ENCODE measurements around the gene CTBP2. TPM values are rescaled to one million over a fixed set of nuclear protein-coding genes. Genes with fewer than 3 reads are reported as not detected.

CTBP2 gene
- total and polyA plus RNA-seq, 2 of the 13 experiments (the other 11 are each of a cell fraction or from before 2014, with no cell fraction given) = 0.08 TPM; not detected in 1

GRCh38 chr10:125172694-125173093 is 12.3 kb upstream of the CTBP2 start:
- TF ChIP-seq SRF (IDR thresholded peaks at IDR 0.05; ENCODE audit: low read depth, low read length) = no peak
- 0 out of 2 replicates have a peak, but pooled peaks have one; percentile 38 for TF ChIP-seq ZNF629 (CRISPR knock-in tag; conservative IDR thresholded peaks at IDR 0.05)
- no peaks in the 10 kb centered on the region for H3K9me3 ChIP-seq (ENCODE audit: low read length)
- no peaks in the 10 kb centered on the region for H4K20me1 ChIP-seq (ENCODE audit: insufficient read depth, low read length)
- H3K4me2 ChIP-seq (ENCODE audit: low read depth, low read length) = no peak overlapping the region
- no peaks in the 10 kb centered on the region for H3K79me2 ChIP-seq (ENCODE audit: insufficient read depth, low read length)
- ATAC-seq (no peak), DNase-seq (ENCODE audit: low spot score) (no peak), FAIRE-seq (no peak)
- no peak overlapping the region for H2AFZ ChIP-seq (ENCODE audit: low read length)
- POLR2A ChIA-PET = no interaction called here
- in situ Hi-C loops (cut with HindIII; ENCODE audit: extremely low pct_ligation_motif_present, low pct_unique_long_range_greater_than_20kb) = no loop called here
- no peaks in the 10 kb centered on the region for H3K36me3 ChIP-seq (replicated peaks in 1 of 2; ENCODE audit: control insufficient read depth in 1 of 2, insufficient read depth in 2 of 2, low read length in 2 of 2)
- intact Hi-C loops (cut with micrococcal nuclease; ENCODE audit: unreplicated experiment) = no loop called here
- peaks cover 4 to 35% of the 10 kb centered on the region in 2 experiments; a peak in 3 of 5 replicates for H3K27me3 ChIP-seq (ENCODE audit: control insufficient read depth in 1 of 2, insufficient read depth in 2 of 2, low read length in 2 of 2)
- no peak overlapping the region for H3K4me3 ChIP-seq (replicated peaks in 1 of 3; ENCODE audit: insufficient read depth in 1 of 3, low read depth in 2 of 3, low read length in 3 of 3)
- H3K9ac ChIP-seq (ENCODE audit: insufficient read depth, low read depth, low read length) = no peak overlapping the region
- CTCF ChIA-PET (ENCODE audit: low intra/inter-chr PET ratio, low total read pairs) = no interaction called here
- WGBS (ENCODE audit: low lambda C conversion rate) = 49% methylated on average over 9 of the region's 9 CpGs
- H3K27ac ChIP-seq (ENCODE audit: extremely low read length, insufficient read depth, low read length) = no peak overlapping the region
- no peaks in the 10 kb centered on the region for H3K4me1 ChIP-seq (ENCODE audit: insufficient read depth, low read length)
- BruUV-seq (replicated peaks) = no TSS peak

- no peak overlapping the region for H3K4me3 ChIP-seq (replicated peaks in 1 of 3; ENCODE audit: insufficient read depth in 1 of 3, low read depth in 2 of 3, low read length in 3 of 3)
- no peaks in the 10 kb centered on the region for H3K4me1 ChIP-seq (ENCODE audit: insufficient read depth, low read length)
- POLR2A ChIA-PET = no interaction called here
- CTCF ChIA-PET (ENCODE audit: low intra/inter-chr PET ratio, low total read pairs) = no interaction called here
- in situ Hi-C loops (cut with HindIII; ENCODE audit: extremely low pct_ligation_motif_present, low pct_unique_long_range_greater_than_20kb) (no loop called here), intact Hi-C loops (cut with micrococcal nuclease; ENCODE audit: unreplicated experiment) (no loop called here)
- TF ChIP-seq MAF1 (CRISPR knock-in tag; IDR thresholded peaks at IDR 0.05; ENCODE audit: borderline replicate concordance) (no peak), NFRKB (IDR thresholded peaks at IDR 0.05) (no peak), STAT6 (CRISPR knock-in tag; IDR thresholded peaks at IDR 0.05; ENCODE audit: borderline replicate concordance) (no peak), IRF9 (CRISPR knock-in tag; IDR thresholded peaks at IDR 0.05; ENCODE audit: borderline replicate concordance) (no peak), ATF7 (IDR thresholded peaks at IDR 0.05) (peak; percentile 25; the same call in 1 of the 2 replicates), ATF7 (CRISPR knock-in tag; IDR thresholded peaks at IDR 0.05) (no peak), ESRRA (CRISPR knock-in tag; IDR thresholded peaks at IDR 0.05; ENCODE audit: low read depth) (no peak), GABPA (IDR thresholded peaks at IDR 0.05; ENCODE audit: low read depth, low read length) (no peak), GABPA (CRISPR knock-in tag; IDR thresholded peaks at IDR 0.05; ENCODE audit: low read depth) (no peak)
- ATAC-seq (no peak), FAIRE-seq (no peak), DNase-seq (ENCODE audit: low spot score) (no peak)
- H3K9ac ChIP-seq (ENCODE audit: insufficient read depth, low read depth, low read length) = no peak overlapping the region
- WGBS (ENCODE audit: low lambda C conversion rate) = 42% methylated on average over 12 of the region's 12 CpGs
- no peaks in the 10 kb centered on the region for H3K9me3 ChIP-seq (ENCODE audit: low read length)
- no peak overlapping the region for H3K4me2 ChIP-seq (ENCODE audit: low read depth, low read length)
- no peak overlapping the region for H2AFZ ChIP-seq (ENCODE audit: low read length)
- H4K20me1 ChIP-seq (ENCODE audit: insufficient read depth, low read length) = no peaks in the 10 kb centered on the region
- no peak overlapping the region for H3K27ac ChIP-seq (ENCODE audit: extremely low read length, insufficient read depth, low read length)
- H3K27me3 ChIP-seq (ENCODE audit: control insufficient read depth in 1 of 2, insufficient read depth in 2 of 2, low read length in 2 of 2) = peaks cover 4 to 40% of the 10 kb centered on the region in 2 experiments; a peak in 3 of 5 replicates
- no peaks in the 10 kb centered on the region for H3K36me3 ChIP-seq (replicated peaks in 1 of 2; ENCODE audit: control insufficient read depth in 1 of 2, insufficient read depth in 2 of 2, low read length in 2 of 2)
- no peaks in the 10 kb centered on the region for H3K79me2 ChIP-seq (ENCODE audit: insufficient read depth, low read length)
- no TSS peak for BruUV-seq (replicated peaks)
Measured at GRCh38 chr10:125171402-125172306, 11.3 kb upstream of the CTBP2 start.

Data from HepG2 (cell line).